HCT116 (cell line): ENCODE data around the gene TTF2. TPM values are rescaled to one million over a fixed set of nuclear protein-coding genes. Genes with fewer than 3 reads are reported as not detected.

Experiments
- ATAC-seq: fragments of 200-7000 bp; cut with Tn5 transposase; 2 replicates; pipeline ENCODE4 v1.9.1; 2020; ENCODE audit warnings: mild to moderate bottlenecking, moderate library complexity
- BruUV-seq: library from RNA; stranded (reverse); fragments of 400-500 nt; replicated peaks from 2 replicates; lab custom pipeline; 2021; lab: Mats Ljungman, UMichigan
- CTCF ChIA-PET: fragments of 300-600 bp; sonication (Branson Sonifier 250); formaldehyde crosslinking; loops from one replicate; lab custom pipeline; 2021; ENCODE audit warnings: antibody characterized with exemption; lab: Charles Lee
- POLR2A ChIA-PET: fragments of 300-600, 350-600 bp; sonication (Branson Sonifier 250); formaldehyde crosslinking; loops from one replicate; lab custom pipeline; 2021; ENCODE audit warnings: antibody characterized with exemption; lab: Charles Lee
- RAD21 ChIA-PET, 2 experiments: fragments of 300-600 bp; sonication (Branson Sonifier 250); formaldehyde crosslinking; loops; one replicate each; lab custom pipeline; 2023; ENCODE audit warnings: low total read pairs in 2 of 2; ENCODE audit not compliant: uncharacterized antibody in 2 of 2, unreplicated experiment in 2 of 2, low non-redundant PET in 1 of 2; lab: Charles Lee
- DNase-seq: peaks from one replicate; pipeline ENCODE4 v3.0.0-alpha.2; 2010; ENCODE audit warnings: low read depth, low spot score
- H2AFZ ChIP-seq: fragments of 200-600 bp; shearing (Covaris generic), sonication (generic); 2 replicates; pipeline ENCODE4 v1.6.1; 2017; ENCODE audit warnings: low read depth, mixed run types, mixed read lengths, antibody characterized with exemption, low read length; ENCODE audit not compliant: poor library complexity, severe bottlenecking
- H3K27ac ChIP-seq: 2 replicates; pipeline ENCODE4 v1.5.1; 2012; ENCODE audit warnings: low read depth, low read length
- H3K27me3 ChIP-seq: fragments of 200-600 bp; sonication (generic); 2 replicates; pipeline ENCODE4 v1.6.1; 2016; ENCODE audit warnings: mixed run types, low read length, mixed read lengths; ENCODE audit not compliant: insufficient read depth
- H3K36me3 ChIP-seq, 2 experiments: fragments of 200-500 bp in 1 of 2; fragments of 200-600 bp in 1 of 2; sonication (Bioruptor generic) in 1 of 2; sonication (generic) in 1 of 2; 2 replicates each; pipeline versions ENCODE4 v1.5.1 to v1.6.1; 2014 to 2016; ENCODE audit warnings: low read length in 2 of 2, inconsistent platforms in 1 of 2, mixed read lengths in 1 of 2, mixed run types in 1 of 2; ENCODE audit not compliant: insufficient read depth in 2 of 2, control insufficient read depth in 1 of 2
- H3K4me1 ChIP-seq, 2 experiments: fragments of 200-600 bp in 1 of 2; sonication (generic) in 1 of 2; 2 replicates each; pipeline versions ENCODE4 v1.5.1 to v1.6.1; 2012 to 2017; ENCODE audit warnings: low read length in 2 of 2, inconsistent platforms in 1 of 2, mild to moderate bottlenecking in 1 of 2, mixed read lengths in 1 of 2, mixed run types in 1 of 2, moderate library complexity in 1 of 2; ENCODE audit not compliant: insufficient read depth in 2 of 2, control insufficient read depth in 1 of 2
- H3K4me2 ChIP-seq: fragments of 200-600 bp; sonication (generic); 2 replicates; pipeline ENCODE4 v1.6.1; 2017; ENCODE audit warnings: mixed run types, low read length, mixed read lengths
- H3K4me3 ChIP-seq, 2 experiments: fragments of 200-600 bp in 1 of 2; sonication (generic) in 1 of 2; replicated peaks in 1 of 2; 2 replicates each; pipeline ENCODE4 v1.5.1; 2011 to 2016; ENCODE audit warnings: low read length in 2 of 2, control low read depth in 1 of 2, low read depth in 1 of 2, mild to moderate bottlenecking in 1 of 2, mixed read lengths in 1 of 2, mixed run types in 1 of 2
- H3K79me2 ChIP-seq: fragments of 200-600 bp; sonication (generic); 2 replicates; pipeline ENCODE4 v1.6.1; 2017; ENCODE audit warnings: mild to moderate bottlenecking, mixed run types, low read length, moderate library complexity, mixed read lengths; ENCODE audit not compliant: insufficient read depth
- H3K9ac ChIP-seq: fragments of 200-600 bp; sonication (generic); 2 replicates; pipeline ENCODE4 v1.6.1; 2016; ENCODE audit warnings: low read length, mixed read lengths
- H3K9me2 ChIP-seq: fragments of 200-600 bp; sonication (generic), shearing (Covaris generic); 2 replicates; pipeline ENCODE4 v1.6.1; 2017; ENCODE audit warnings: mixed run types, mild to moderate bottlenecking, moderate library complexity; ENCODE audit not compliant: insufficient read depth
- H3K9me3 ChIP-seq, 2 experiments: fragments of 200-500 bp in 1 of 2; fragments of 200-600 bp in 1 of 2; sonication (Bioruptor generic) in 1 of 2; sonication (generic) in 1 of 2; 2 replicates each; pipeline ENCODE4 v1.6.1; 2014 to 2017; ENCODE audit warnings: low read length in 2 of 2, mixed read lengths in 2 of 2, inconsistent platforms in 1 of 2, low read depth in 1 of 2, mild to moderate bottlenecking in 1 of 2, mixed run types in 1 of 2, moderate library complexity in 1 of 2; ENCODE audit not compliant: control insufficient read depth in 1 of 2, insufficient read depth in 1 of 2
- H4K20me1 ChIP-seq: fragments of 200-600 bp; sonication (generic), shearing (Covaris generic); 2 replicates; pipeline ENCODE4 v1.6.1; 2017; ENCODE audit warnings: mixed run types, mild to moderate bottlenecking, moderate library complexity; ENCODE audit not compliant: insufficient read depth
- CBX3 ChIP-seq: IDR thresholded peaks from 2 replicates; pipeline ENCODE4 v1.6.1; 2012; ENCODE audit warnings: low read depth
- CEBPB ChIP-seq: IDR thresholded peaks from 2 replicates; pipeline ENCODE4 v1.6.1; 2012; ENCODE audit warnings: low read depth
- CTCF ChIP-seq, 3 experiments: fragments of 200-600 bp in 1 of 3; sonication (generic) in 1 of 3; IDR thresholded peaks in 2 of 3; conservative IDR thresholded peaks in 1 of 3; 2 replicates each; pipeline ENCODE4 v1.5.1; 2012 to 2017; ENCODE audit warnings: low read depth in 2 of 3, low read length in 2 of 3, antibody characterized with exemption in 1 of 3, borderline replicate concordance in 1 of 3, control low read depth in 1 of 3, mild to moderate bottlenecking in 1 of 3, mixed read lengths in 1 of 3, mixed run types in 1 of 3, moderate library complexity in 1 of 3; ENCODE audit not compliant: insufficient read depth in 1 of 3
- ELF1 ChIP-seq: IDR thresholded peaks from 2 replicates; pipeline ENCODE4 v1.6.1; 2012; ENCODE audit warnings: low read depth, borderline replicate concordance
- EZH2phosphoT487 ChIP-seq: fragments of 200-600 bp; IDR thresholded peaks from 2 replicates; pipeline ENCODE4 v1.6.1; 2018; ENCODE audit warnings: antibody characterized with exemption, borderline replicate concordance
- JUND ChIP-seq: IDR thresholded peaks from 2 replicates; pipeline ENCODE4 v1.6.1; 2012
- POLR2A ChIP-seq: IDR thresholded peaks from 2 replicates; pipeline ENCODE4 v1.7.0; 2011; ENCODE audit warnings: borderline replicate concordance; ENCODE audit not compliant: insufficient read depth, insufficient read length; ENCODE audit errors: extremely low read depth
- POLR2AphosphoS5 ChIP-seq: IDR thresholded peaks from 2 replicates; pipeline ENCODE4 v1.6.1; 2011; ENCODE audit warnings: mild to moderate bottlenecking, low read depth, low read length, moderate library complexity
- RAD21 ChIP-seq: IDR thresholded peaks from 2 replicates; pipeline ENCODE4 v1.6.1; 2012; ENCODE audit warnings: low read depth, mild to moderate bottlenecking
- REST ChIP-seq: IDR thresholded peaks from 2 replicates; pipeline ENCODE4 v1.6.1; 2012; ENCODE audit warnings: low read depth
- SIN3A ChIP-seq: IDR thresholded peaks from 2 replicates; pipeline ENCODE4 v1.6.1; 2012; ENCODE audit warnings: low read depth
- SP1 ChIP-seq: IDR thresholded peaks from 2 replicates; pipeline ENCODE4 v1.6.1; 2012; ENCODE audit warnings: low read depth
- TCF7L2 ChIP-seq: IDR thresholded peaks from 2 replicates; pipeline ENCODE4 v1.7.0; 2011; ENCODE audit warnings: borderline replicate concordance, inconsistent platforms; ENCODE audit not compliant: insufficient read depth, insufficient read length; ENCODE audit errors: extremely low read depth
- intact Hi-C: fragments of 100-400 bp; cut with micrococcal nuclease; formaldehyde crosslinking; loops from 2 replicates; pipeline ENCODE4 v1.10.0; 2022
- total RNA-seq: library from RNA; stranded (reverse); gene quantifications from one replicate; pipeline ENCODE4 v1.2.1, GENCODE V29; 2021; ENCODE audit not compliant: unreplicated experiment
- TF ChIP-seq, protein P1 (sequence below): IDR thresholded peaks from 2 replicates; pipeline ENCODE4 v1.6.1; 2012

The TTF2 gene
- total RNA-seq, 1 experiment from 2014 or later = 60.3 TPM

- Histone ChIP-seq H3K36me3 (no peaks in the 10 kb centered on the region), H3K9me2 (no peaks in the 10 kb centered on the region), H3K27ac (no peak overlapping the region), H3K4me2 (no peak overlapping the region), H3K27me3 (no peaks in the 10 kb centered on the region), H2AFZ (no peak overlapping the region), H3K9me3 (no peaks in the 10 kb centered on the region), H3K79me2 (no peaks in the 10 kb centered on the region), H3K4me1 (no peaks in the 10 kb centered on the region), H3K4me3 (no peak overlapping the region), H4K20me1 (no peaks in the 10 kb centered on the region), H3K9ac (no peak overlapping the region)
- RAD21 ChIA-PET = no interaction called here
- BruUV-seq = no TSS peak
- no peak for TF ChIP-seq SP1
- no peak for TF ChIP-seq EZH2phosphoT487
- no peak for TF ChIP-seq RAD21
- TF ChIP-seq TCF7L2 = no peak
- TF ChIP-seq, protein P1, sequence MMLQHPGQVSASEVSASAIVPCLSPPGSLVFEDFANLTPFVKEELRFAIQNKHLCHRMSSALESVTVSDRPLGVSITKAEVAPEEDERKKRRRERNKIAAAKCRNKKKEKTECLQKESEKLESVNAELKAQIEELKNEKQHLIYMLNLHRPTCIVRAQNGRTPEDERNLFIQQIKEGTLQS = no peak
- no peak for TF ChIP-seq CBX3
- no peak for TF ChIP-seq ELF1
- CTCF ChIA-PET = no interaction called here
- intact Hi-C loops = no loop called here
- no peak for ATAC-seq
- no peak for DNase-seq
- POLR2A ChIA-PET = interaction anchor here (0.7 kb wide), 1 partner anchor 129 kb away, joined by 3 read pairs; no protein-coding TSS in a partner anchor
These were observed 45.9 kb upstream of the TTF2 start for GRCh38 chr1:117014209-117014608.

DNA sequence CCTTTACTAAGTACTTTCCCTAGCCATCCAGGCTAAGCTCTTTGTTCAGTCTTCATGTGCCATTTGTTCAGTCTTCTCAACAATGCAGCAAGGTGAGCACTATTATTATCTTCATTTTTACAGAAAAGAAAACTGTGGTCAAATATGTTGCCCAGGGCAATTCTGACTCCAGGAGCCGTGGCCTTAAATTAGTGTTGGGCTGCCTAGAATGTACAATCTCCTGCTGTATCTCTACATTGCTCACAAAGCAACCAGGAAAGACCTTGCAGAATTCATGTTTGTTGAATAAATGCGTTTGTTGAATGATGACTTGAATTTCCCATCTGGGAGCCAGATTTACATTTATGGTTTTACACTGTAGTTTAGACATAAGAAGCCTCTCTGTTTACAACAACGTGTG is 44.4 kb upstream of the TTF2 start:
- Histone ChIP-seq H2AFZ (no peak overlapping the region), H3K79me2 (no peaks in the 10 kb centered on the region), H3K9me3 (no peaks in the 10 kb centered on the region), H3K4me3 (no peak overlapping the region), H3K9me2 (no peaks in the 10 kb centered on the region), H4K20me1 (no peaks in the 10 kb centered on the region), H3K4me2 (no peak overlapping the region), H3K4me1 (no peaks in the 10 kb centered on the region), H3K27me3 (no peaks in the 10 kb centered on the region), H3K9ac (no peak overlapping the region), H3K36me3 (no peaks in the 10 kb centered on the region), H3K27ac (no peak overlapping the region)
- ChIA-PET RAD21 (no interaction called here), POLR2A (no interaction called here), CTCF (no interaction called here)
- no peak for ATAC-seq
- no TSS peak for BruUV-seq
- intact Hi-C loops = no loop called here
- no peak for DNase-seq
- TF ChIP-seq CEBPB (no peak), REST (no peak), CTCF (IDR thresholded peaks at IDR 0.05 in 2 of 3, conservative IDR thresholded peaks at IDR 0.05 in 1 of 3; ENCODE audit: borderline replicate concordance in 1 of 3, insufficient read depth in 1 of 3, low read depth in 2 of 3, low read length in 2 of 3) (no peak), POLR2A (no peak), SP1 (no peak), SIN3A (no peak), POLR2AphosphoS5 (no peak), EZH2phosphoT487 (no peak), JUND (no peak), RAD21 (no peak)
